ENCODE results near the gene TMEM50A. TPM values are rescaled to one million over a fixed set of nuclear protein-coding genes. Genes with fewer than 3 reads are reported as not detected.
"Not testable (repeated sequence)": the region's sequence is repeated elsewhere in the genome, so short reads cannot be mapped to it uniquely, and the experiment has no call there.

The TMEM50A gene
- total and polyA plus RNA-seq, 2 donors (not counting 1 experiment from before 2014, with no cell fraction given) = 20.7 to 62.6 TPM

- H3K4me1 Mint-ChIP-seq; POLR2A ChIA-PET; H3K79me2 ChIP-seq (ENCODE audit: control insufficient read depth, insufficient read depth, low read length); H3K9ac ChIP-seq (ENCODE audit: low read length); H3K27me3 Mint-ChIP-seq; DNase-seq; H3K4me2 ChIP-seq (replicated peaks; ENCODE audit: low read depth, low read length, poor library complexity, severe bottlenecking); intact Hi-C loops (cut with micrococcal nuclease); H3K36me3 ChIP-seq (replicated peaks in 1 of 2; ENCODE audit: control extremely low read depth in 1 of 2, control insufficient read depth in 1 of 2, extremely low read depth in 1 of 2, insufficient read depth in 2 of 2, low read length in 1 of 2); H3K4me3 ChIP-seq (ENCODE audit: control extremely low read depth in 1 of 5, extremely low read depth in 1 of 5, insufficient read depth in 1 of 5, low read depth in 2 of 5, low read length in 4 of 5); H4K20me1 ChIP-seq (ENCODE audit: control insufficient read depth, insufficient read depth, low read length, poor library complexity, severe bottlenecking); H3K4me1 ChIP-seq (ENCODE audit: control insufficient read depth in 2 of 2, insufficient read depth in 2 of 2, low read length in 2 of 2); H3K27ac ChIP-seq (ENCODE audit: low read length in 2 of 2); H3K27ac Mint-ChIP-seq; CTCF ChIA-PET; H3K27me3 ChIP-seq (replicated peaks in 1 of 4; ENCODE audit: control extremely low read depth in 1 of 4, control insufficient read depth in 3 of 4, insufficient read depth in 4 of 4, low read length in 3 of 4); H2AFZ ChIP-seq (ENCODE audit: insufficient read depth, low read depth, low read length, poor library complexity, severe bottlenecking); H3K9me3 Mint-ChIP-seq (ENCODE audit: insufficient read depth); H3K9me3 ChIP-seq (ENCODE audit: control extremely low read depth in 1 of 3, control insufficient read depth in 2 of 3, insufficient read depth in 1 of 3, low read length in 2 of 3); H3K4me3 Mint-ChIP-seq: not testable (repeated sequence)
- ATAC-seq (ENCODE audit: low read depth) = peak; percentile 55
- WGBS (ENCODE audit: insufficient coverage) = no CpG with 5 or more reads among the region's 6 CpGs
- TF ChIP-seq CTCF (IDR thresholded peaks at IDR 0.05) = peak; percentile 13
These were observed 48.1 kb upstream of the TMEM50A start for GRCh38 chr1:25290043-25290442.

- H4K20me1 ChIP-seq (ENCODE audit: control insufficient read depth, insufficient read depth, low read length, poor library complexity, severe bottlenecking); H3K4me3 ChIP-seq (ENCODE audit: control extremely low read depth in 1 of 5, extremely low read depth in 1 of 5, insufficient read depth in 1 of 5, low read depth in 2 of 5, low read length in 4 of 5); ATAC-seq (ENCODE audit: low read depth); POLR2A ChIA-PET; H3K4me1 ChIP-seq (ENCODE audit: control insufficient read depth in 2 of 2, insufficient read depth in 2 of 2, low read length in 2 of 2); H3K9me3 ChIP-seq (ENCODE audit: control extremely low read depth in 1 of 3, control insufficient read depth in 2 of 3, insufficient read depth in 1 of 3, low read length in 2 of 3); CTCF ChIA-PET; H3K9ac ChIP-seq (ENCODE audit: low read length); H2AFZ ChIP-seq (ENCODE audit: insufficient read depth, low read depth, low read length, poor library complexity, severe bottlenecking); H3K4me3 Mint-ChIP-seq; DNase-seq; H3K27me3 Mint-ChIP-seq; H3K36me3 ChIP-seq (replicated peaks in 1 of 2; ENCODE audit: control extremely low read depth in 1 of 2, control insufficient read depth in 1 of 2, extremely low read depth in 1 of 2, insufficient read depth in 2 of 2, low read length in 1 of 2); H3K27me3 ChIP-seq (replicated peaks in 1 of 4; ENCODE audit: control extremely low read depth in 1 of 4, control insufficient read depth in 3 of 4, insufficient read depth in 4 of 4, low read length in 3 of 4); H3K4me2 ChIP-seq (replicated peaks; ENCODE audit: low read depth, low read length, poor library complexity, severe bottlenecking); H3K27ac Mint-ChIP-seq; H3K4me1 Mint-ChIP-seq; intact Hi-C loops (cut with micrococcal nuclease); H3K9me3 Mint-ChIP-seq (ENCODE audit: insufficient read depth); H3K79me2 ChIP-seq (ENCODE audit: control insufficient read depth, insufficient read depth, low read length); H3K27ac ChIP-seq (ENCODE audit: low read length in 2 of 2): not testable (repeated sequence)
- no CpG with 5 or more reads among the region's 2 CpGs for WGBS (ENCODE audit: insufficient coverage)
These were observed 44.7 kb upstream of the TMEM50A start for GRCh38 chr1:25293426-25293825.

- 100% methylated on average over 2 of the region's 14 CpGs for WGBS (ENCODE audit: insufficient coverage)
These were observed 43.0 kb upstream of the TMEM50A start for GRCh38 chr1:25294889-25295826.

More at GRCh38 chr1:25294889-25295826, 43.0 kb upstream of the TMEM50A start:
- peak; percentile 49 for ATAC-seq (ENCODE audit: low read depth)
- DNase-seq; H3K4me1 Mint-ChIP-seq; H3K36me3 ChIP-seq (replicated peaks in 1 of 2; ENCODE audit: control extremely low read depth in 1 of 2, control insufficient read depth in 1 of 2, extremely low read depth in 1 of 2, insufficient read depth in 2 of 2, low read length in 1 of 2); H3K9me3 Mint-ChIP-seq (ENCODE audit: insufficient read depth); H3K27ac Mint-ChIP-seq; H3K79me2 ChIP-seq (ENCODE audit: control insufficient read depth, insufficient read depth, low read length); H3K4me3 Mint-ChIP-seq; H3K27me3 Mint-ChIP-seq; POLR2A ChIA-PET; intact Hi-C loops (cut with micrococcal nuclease); H3K4me3 ChIP-seq (ENCODE audit: control extremely low read depth in 1 of 5, extremely low read depth in 1 of 5, insufficient read depth in 1 of 5, low read depth in 2 of 5, low read length in 4 of 5); H3K9ac ChIP-seq (ENCODE audit: low read length); H3K9me3 ChIP-seq (ENCODE audit: control extremely low read depth in 1 of 3, control insufficient read depth in 2 of 3, insufficient read depth in 1 of 3, low read length in 2 of 3); H3K4me2 ChIP-seq (replicated peaks; ENCODE audit: low read depth, low read length, poor library complexity, severe bottlenecking); H3K27me3 ChIP-seq (replicated peaks in 1 of 4; ENCODE audit: control extremely low read depth in 1 of 4, control insufficient read depth in 3 of 4, insufficient read depth in 4 of 4, low read length in 3 of 4); H3K27ac ChIP-seq (ENCODE audit: low read length in 2 of 2); H4K20me1 ChIP-seq (ENCODE audit: control insufficient read depth, insufficient read depth, low read length, poor library complexity, severe bottlenecking); H2AFZ ChIP-seq (ENCODE audit: insufficient read depth, low read depth, low read length, poor library complexity, severe bottlenecking); CTCF ChIA-PET; H3K4me1 ChIP-seq (ENCODE audit: control insufficient read depth in 2 of 2, insufficient read depth in 2 of 2, low read length in 2 of 2): not testable (repeated sequence)
